ENCODE results near the gene ANTXR1.
A peak's percentile ranks its signal among the peaks of the same experiment; 100 is the strongest.

Gene ANTXR1

DNA sequence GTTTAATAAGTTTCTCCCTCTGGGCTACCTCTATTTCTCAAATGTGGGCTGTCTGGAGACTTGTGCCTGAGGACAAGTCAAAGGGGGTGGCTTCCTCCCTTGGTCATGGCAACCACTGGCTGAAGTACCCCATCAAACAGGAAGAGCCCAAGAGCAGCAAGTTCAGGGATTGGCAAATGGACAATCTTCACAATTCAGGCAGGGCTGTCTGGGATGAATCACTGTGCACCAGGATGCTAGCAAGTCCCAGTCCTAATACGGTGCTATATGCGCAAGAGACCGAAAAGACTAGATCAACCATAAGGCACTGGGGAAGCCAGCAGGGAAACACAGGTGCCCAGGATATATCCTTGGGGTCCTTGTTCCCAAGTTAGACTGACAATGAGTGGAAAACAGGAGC is 75.5 kb downstream of the ANTXR1 start:
- peak; percentile 26 for DNase-seq
- Histone ChIP-seq H3K4me2 (ENCODE audit: low read length, poor library complexity, severe bottlenecking) (no peak overlapping the region), H3K36me3 (ENCODE audit: control insufficient read depth in 1 of 2, insufficient read depth in 2 of 2, low read depth in 1 of 2, low read length in 2 of 2) (peaks cover 10 to 19% of the 10 kb centered on the region in 2 experiments), H3K23ac (ENCODE audit: low read length in 2 of 2) (no peak overlapping the region), H3K9me3 (ENCODE audit: control insufficient read depth, low read length) (no peaks in the 10 kb centered on the region), H4K91ac (ENCODE audit: low read length) (peak overlapping the region; percentile 43), H2BK5ac (ENCODE audit: low read depth, low read length, poor library complexity, severe bottlenecking) (no peak overlapping the region), H2BK120ac (ENCODE audit: low read depth, low read length) (no peak overlapping the region), H3K4me1 (ENCODE audit: control insufficient read depth, insufficient read depth, low read depth, low read length) (peaks cover 1% of the 10 kb centered on the region), H2AK5ac (ENCODE audit: low read length, severe bottlenecking) (no peak overlapping the region), H3K4ac (ENCODE audit: low read depth in 1 of 2, low read length in 2 of 2) (no peak overlapping the region), H2BK12ac (ENCODE audit: low read length in 2 of 2) (peak overlapping the region; percentile 35 to 66), H2BK15ac (ENCODE audit: low read depth, poor library complexity, severe bottlenecking) (no peak overlapping the region), H3K4me3 (ENCODE audit: insufficient read depth in 1 of 2, low read depth in 1 of 2, low read length in 2 of 2) (peak overlapping the region in 1 of 2 experiments; percentile 38), H3K79me1 (replicated peaks; ENCODE audit: low read length, poor library complexity, severe bottlenecking) (peaks cover 2% of the 10 kb centered on the region), H3K18ac (ENCODE audit: low read depth in 1 of 2, low read length in 2 of 2) (peak overlapping the region; percentile 14 to 74), H2AFZ (ENCODE audit: low read depth, low read length) (no peak overlapping the region), H3K9ac (ENCODE audit: low read length) (peak overlapping the region; percentile 52), H3K27me3 (ENCODE audit: control insufficient read depth in 1 of 2, insufficient read depth in 1 of 2, low read length in 2 of 2) (no peaks in the 10 kb centered on the region), H3K27ac (ENCODE audit: low read length, poor library complexity, severe bottlenecking) (no peak overlapping the region), H4K8ac (ENCODE audit: low read length) (peak overlapping the region; percentile 50), H3K14ac (ENCODE audit: low read length in 2 of 2) (no peak overlapping the region)
- 98% methylated on average over 3 of the region's 3 CpGs for WGBS

DNA sequence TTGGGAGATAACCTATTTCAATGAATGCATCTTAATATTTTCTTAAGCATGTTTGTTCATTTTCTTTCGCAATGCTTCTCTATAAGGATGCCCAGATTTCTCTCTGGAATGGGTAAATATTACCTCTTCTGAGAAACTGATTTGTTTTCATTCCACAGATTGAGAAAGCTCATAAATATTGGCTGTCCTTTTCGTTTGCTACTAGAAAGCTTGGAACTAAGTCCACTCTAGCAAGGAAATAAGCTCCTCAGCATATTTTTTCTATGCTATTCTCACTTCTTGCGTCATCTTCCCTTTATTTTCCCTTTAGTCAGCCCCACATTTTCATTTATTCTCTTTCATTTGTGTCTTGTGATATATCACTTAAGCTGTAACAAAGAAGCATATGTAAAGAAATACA is 76.3 kb downstream of the ANTXR1 start:
- 52% methylated on average over 1 of the region's 3 CpGs for WGBS
- no peak overlapping the region for H3K23ac ChIP-seq (ENCODE audit: low read length in 2 of 2)
- H3K27ac ChIP-seq (ENCODE audit: low read length, poor library complexity, severe bottlenecking), result no peak overlapping the region

DNA sequence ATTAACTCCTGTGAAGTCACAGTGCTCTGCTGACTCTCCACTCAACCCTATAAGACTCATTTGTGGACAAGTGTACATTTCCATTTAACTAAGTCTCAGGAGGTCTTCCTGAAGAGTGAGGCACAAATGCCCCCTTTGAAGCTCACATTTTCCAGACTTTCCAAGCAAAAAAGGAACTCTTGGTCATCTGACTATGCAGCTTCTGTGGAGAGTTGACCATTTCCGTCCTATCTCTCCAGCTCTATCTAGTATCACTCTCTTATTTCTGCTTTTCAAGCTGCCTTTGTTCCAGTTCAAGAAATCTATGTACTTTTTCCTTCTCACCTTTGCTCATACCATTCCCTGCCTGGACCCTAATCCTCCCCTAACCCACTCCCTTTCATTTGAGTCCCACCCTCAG is 77.0 kb downstream of the ANTXR1 start:
- Histone ChIP-seq H3K4me2 (ENCODE audit: low read length, poor library complexity, severe bottlenecking) (no peak overlapping the region), H2AK5ac (ENCODE audit: low read length, severe bottlenecking) (no peak overlapping the region), H3K23ac (ENCODE audit: low read length in 2 of 2) (no peak overlapping the region), H3K79me1 (replicated peaks; ENCODE audit: low read length, poor library complexity, severe bottlenecking) (peaks cover 2% of the 10 kb centered on the region), H2AFZ (ENCODE audit: low read depth, low read length) (no peak overlapping the region), H4K8ac (ENCODE audit: low read length) (no peak overlapping the region), H4K91ac (ENCODE audit: low read length) (no peak overlapping the region), H3K18ac (ENCODE audit: low read depth in 1 of 2, low read length in 2 of 2) (peak overlapping the region in 1 of 2 experiments; percentile 61), H3K9ac (ENCODE audit: low read length) (no peak overlapping the region), H3K4me3 (ENCODE audit: insufficient read depth in 1 of 2, low read depth in 1 of 2, low read length in 2 of 2) (no peak overlapping the region), H3K4me1 (ENCODE audit: control insufficient read depth, insufficient read depth, low read depth, low read length) (peaks cover 3% of the 10 kb centered on the region), H3K27me3 (ENCODE audit: control insufficient read depth in 1 of 2, insufficient read depth in 1 of 2, low read length in 2 of 2) (no peaks in the 10 kb centered on the region), H2BK15ac (ENCODE audit: low read depth, poor library complexity, severe bottlenecking) (no peak overlapping the region), H3K36me3 (ENCODE audit: control insufficient read depth in 1 of 2, insufficient read depth in 2 of 2, low read depth in 1 of 2, low read length in 2 of 2) (peaks cover 10 to 24% of the 10 kb centered on the region in 2 experiments), H3K9me3 (ENCODE audit: control insufficient read depth, low read length) (no peaks in the 10 kb centered on the region), H3K4ac (ENCODE audit: low read depth in 1 of 2, low read length in 2 of 2) (no peak overlapping the region), H2BK12ac (ENCODE audit: low read length in 2 of 2) (peak overlapping the region in 1 of 2 experiments; percentile 54), H2BK5ac (ENCODE audit: low read depth, low read length, poor library complexity, severe bottlenecking) (no peak overlapping the region), H3K27ac (ENCODE audit: low read length, poor library complexity, severe bottlenecking) (no peak overlapping the region), H2BK120ac (ENCODE audit: low read depth, low read length) (no peak overlapping the region), H3K14ac (ENCODE audit: low read length in 2 of 2) (no peak overlapping the region)
- no peak for DNase-seq
- WGBS, result 98% methylated on average over 1 of the region's 1 CpG

More for the DNA sequence above, 76.3 kb downstream of the ANTXR1 start:
- Histone ChIP-seq H3K9ac (ENCODE audit: low read length) (no peak overlapping the region), H3K4me2 (ENCODE audit: low read length, poor library complexity, severe bottlenecking) (no peak overlapping the region), H3K79me1 (replicated peaks; ENCODE audit: low read length, poor library complexity, severe bottlenecking) (peaks cover 2% of the 10 kb centered on the region), H4K8ac (ENCODE audit: low read length) (no peak overlapping the region), H3K27me3 (ENCODE audit: control insufficient read depth in 1 of 2, insufficient read depth in 1 of 2, low read length in 2 of 2) (no peaks in the 10 kb centered on the region), H3K36me3 (ENCODE audit: control insufficient read depth in 1 of 2, insufficient read depth in 2 of 2, low read depth in 1 of 2, low read length in 2 of 2) (peaks cover 10 to 24% of the 10 kb centered on the region in 2 experiments), H3K4me3 (ENCODE audit: insufficient read depth in 1 of 2, low read depth in 1 of 2, low read length in 2 of 2) (no peak overlapping the region), H3K4me1 (ENCODE audit: control insufficient read depth, insufficient read depth, low read depth, low read length) (peaks cover 1% of the 10 kb centered on the region), H3K18ac (ENCODE audit: low read depth in 1 of 2, low read length in 2 of 2) (no peak overlapping the region), H3K9me3 (ENCODE audit: control insufficient read depth, low read length) (no peaks in the 10 kb centered on the region), H2BK12ac (ENCODE audit: low read length in 2 of 2) (no peak overlapping the region), H2BK5ac (ENCODE audit: low read depth, low read length, poor library complexity, severe bottlenecking) (no peak overlapping the region), H2AFZ (ENCODE audit: low read depth, low read length) (no peak overlapping the region), H3K14ac (ENCODE audit: low read length in 2 of 2) (no peak overlapping the region), H2BK15ac (ENCODE audit: low read depth, poor library complexity, severe bottlenecking) (no peak overlapping the region), H2BK120ac (ENCODE audit: low read depth, low read length) (no peak overlapping the region), H4K91ac (ENCODE audit: low read length) (no peak overlapping the region), H2AK5ac (ENCODE audit: low read length, severe bottlenecking) (no peak overlapping the region), H3K4ac (ENCODE audit: low read depth in 1 of 2, low read length in 2 of 2) (no peak overlapping the region)
- DNase-seq, result peak; percentile 24

GRCh38 chr2:69090820-69091219 is 77.8 kb downstream of the ANTXR1 start:
- Histone ChIP-seq H3K23ac (ENCODE audit: low read length in 2 of 2) (no peak overlapping the region), H3K4ac (ENCODE audit: low read depth in 1 of 2, low read length in 2 of 2) (no peak overlapping the region), H3K4me2 (ENCODE audit: low read length, poor library complexity, severe bottlenecking) (no peak overlapping the region), H3K27ac (ENCODE audit: low read length, poor library complexity, severe bottlenecking) (no peak overlapping the region), H3K79me1 (replicated peaks; ENCODE audit: low read length, poor library complexity, severe bottlenecking) (peaks cover 2% of the 10 kb centered on the region), H2AK5ac (ENCODE audit: low read length, severe bottlenecking) (no peak overlapping the region), H2BK12ac (ENCODE audit: low read length in 2 of 2) (no peak overlapping the region), H2BK120ac (ENCODE audit: low read depth, low read length) (no peak overlapping the region), H4K8ac (ENCODE audit: low read length) (no peak overlapping the region), H2BK5ac (ENCODE audit: low read depth, low read length, poor library complexity, severe bottlenecking) (no peak overlapping the region), H2BK15ac (ENCODE audit: low read depth, poor library complexity, severe bottlenecking) (no peak overlapping the region), H3K4me3 (ENCODE audit: insufficient read depth in 1 of 2, low read depth in 1 of 2, low read length in 2 of 2) (no peak overlapping the region), H2AFZ (ENCODE audit: low read depth, low read length) (no peak overlapping the region), H3K9ac (ENCODE audit: low read length) (no peak overlapping the region), H3K18ac (ENCODE audit: low read depth in 1 of 2, low read length in 2 of 2) (no peak overlapping the region), H3K27me3 (ENCODE audit: control insufficient read depth in 1 of 2, insufficient read depth in 1 of 2, low read length in 2 of 2) (no peaks in the 10 kb centered on the region), H4K91ac (ENCODE audit: low read length) (no peak overlapping the region), H3K14ac (ENCODE audit: low read length in 2 of 2) (no peak overlapping the region), H3K4me1 (ENCODE audit: control insufficient read depth, insufficient read depth, low read depth, low read length) (peaks cover 3% of the 10 kb centered on the region), H3K9me3 (ENCODE audit: control insufficient read depth, low read length) (no peaks in the 10 kb centered on the region), H3K36me3 (ENCODE audit: control insufficient read depth in 1 of 2, insufficient read depth in 2 of 2, low read depth in 1 of 2, low read length in 2 of 2) (peaks cover 10 to 24% of the 10 kb centered on the region in 2 experiments)
- DNase-seq, result no peak
- WGBS, result 95% methylated on average over 6 of the region's 6 CpGs
